Prostate gland (tissue), 2 donors: ENCODE data around the gene GJC1. TPM values are rescaled to one million over a fixed set of nuclear protein-coding genes. Genes with fewer than 3 reads are reported as not detected.

Source experiments
- DNase-seq: peaks from one replicate; pipeline ENCODE4 v3.0.0-alpha.2; 2019; ENCODE audit warnings: low spot score
- H3K27ac ChIP-seq, 2 donors: fragments of 200-600 bp; sonication (generic); 2 replicates each; pipeline ENCODE4 v1.5.1; 2017 to 2019
- H3K27me3 ChIP-seq: fragments of 200-600 bp; sonication (generic); replicated peaks from 2 replicates; pipeline ENCODE4 v1.5.1; 2019; ENCODE audit not compliant: insufficient read depth
- H3K36me3 ChIP-seq, 2 donors: fragments of 200-600 bp; sonication (generic); 1 replicate in 1 of 2; 2 replicates in 1 of 2; pipeline versions ENCODE4 v1.5.1 to v1.8.1; 2017 to 2019
- H3K4me1 ChIP-seq: fragments of 200-600 bp; sonication (generic); replicated peaks from 2 replicates; pipeline ENCODE4 v1.5.1; 2019
- H3K4me3 ChIP-seq, 2 donors: fragments of 200-600 bp; sonication (generic); 2 replicates each; pipeline ENCODE4 v1.5.1; 2017 to 2019
- H3K9me3 ChIP-seq: fragments of 200-600 bp; sonication (generic); 2 replicates; pipeline ENCODE4 v1.5.1; 2017
- CTCF ChIP-seq, 4 experiments: fragments of 200-600 bp in 2 of 4; fragments of 450-650 bp in 2 of 4; sonication (generic) in 2 of 4; IDR thresholded peaks; 1 replicate in 3 of 4; 2 replicates in 1 of 4; pipeline ENCODE4 v1.5.1; 2016 to 2019; ENCODE audit warnings: antibody characterized with exemption in 4 of 4, mild to moderate bottlenecking in 2 of 4, moderate library complexity in 2 of 4
- POLR2A ChIP-seq: fragments of 450-650 bp; IDR thresholded peaks from one replicate; pipeline ENCODE4 v1.6.1; 2016; ENCODE audit warnings: antibody characterized with exemption, mild to moderate bottlenecking
- POLR2AphosphoS5 ChIP-seq: sonication (generic); formaldehyde crosslinking; IDR thresholded peaks from one replicate; pipeline ENCODE4 v1.6.1; 2017; ENCODE audit warnings: antibody characterized with exemption
- WGBS: methylation state at CpG from one replicate; pipeline ENCODE4 v1.1.5; 2018; 5-methylcytosine and 5-hydroxymethylcytosine counted together
- intact Hi-C: fragments of 100-400 bp; cut with DNase I; formaldehyde crosslinking; loops from one replicate; pipeline ENCODE4 v1.14.2; 2022
- total RNA-seq, 2 donors: library from RNA; depleted of rRNA; stranded (reverse); fragments of >200 nt; gene quantifications; one replicate each; pipeline ENCODE4 v1.1.0, GENCODE V29; 2016

Gene GJC1
- total RNA-seq, 2 donors from 2014 or later = 5.3 to 18.3 TPM

GRCh38 chr17:44864831-44865230 lies 34.7 kb upstream of the GJC1 start:
- no peak for DNase-seq
- Histone ChIP-seq H3K9me3 (no peaks in the 10 kb centered on the region), H3K4me1 (no peaks in the 10 kb centered on the region), H3K36me3 (peaks cover 0 to 5% of the 10 kb centered on the region in 2 donors), H3K27ac (peak overlapping the region in 1 of 2 donors; percentile 30), H3K27me3 (no peaks in the 10 kb centered on the region), H3K4me3 (no peak overlapping the region)
- no peak for TF ChIP-seq POLR2A
- no peak for TF ChIP-seq POLR2AphosphoS5
- no peak for TF ChIP-seq CTCF (IDR thresholded peaks at IDR 0.05)
- intact Hi-C loops = loop anchor here (5.0 kb wide), 1 partner anchor 38 kb away; no protein-coding TSS in a partner anchor
- 66% methylated on average over 10 of the region's 10 CpGs for WGBS

DNA sequence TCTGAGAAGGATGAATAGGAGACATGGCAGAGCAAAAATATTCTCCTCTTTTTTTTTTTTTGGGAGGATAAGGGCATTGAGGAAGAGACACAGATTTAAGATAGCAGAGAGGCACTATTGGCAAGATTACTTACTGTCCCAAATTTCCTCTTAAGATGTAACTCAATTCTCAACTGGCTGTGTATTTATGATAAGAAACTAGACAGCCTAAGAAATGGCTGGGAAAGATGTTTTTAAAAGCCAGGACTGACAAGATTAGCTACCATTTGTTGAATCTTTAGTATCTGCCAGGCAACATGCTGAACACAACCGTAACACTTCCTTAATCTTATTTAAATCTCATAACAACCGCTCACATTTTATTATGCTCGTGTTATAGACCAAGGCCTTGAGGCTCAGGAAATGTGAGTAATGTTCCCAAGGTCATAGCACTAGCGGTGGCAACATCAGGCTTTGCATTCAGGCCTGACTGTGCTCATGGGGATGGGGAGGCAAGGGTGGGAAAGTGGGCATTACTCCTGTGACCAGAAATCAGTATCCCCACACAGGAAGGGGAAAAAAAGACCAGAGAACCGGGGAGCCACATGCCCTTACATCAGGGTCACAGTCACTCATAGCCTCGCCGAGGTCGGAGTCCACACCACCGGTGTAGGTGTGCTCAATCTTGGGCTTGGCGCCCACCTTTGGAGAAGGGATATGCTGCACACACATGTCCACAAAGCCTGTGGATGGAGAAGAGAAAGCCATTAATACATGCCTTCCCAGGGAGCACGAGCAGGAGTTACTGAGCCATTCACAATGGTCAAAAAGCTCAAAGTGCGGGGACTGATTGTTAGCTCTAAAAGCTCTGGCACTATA lies 33.2 kb upstream of the GJC1 start:
- WGBS = 81% methylated on average over 12 of the region's 12 CpGs
- no peak for DNase-seq
- Histone ChIP-seq H3K9me3 (no peaks in the 10 kb centered on the region), H3K36me3 (peaks cover 1 to 5% of the 10 kb centered on the region in 2 donors), H3K27ac (no peak overlapping the region), H3K4me1 (no peaks in the 10 kb centered on the region), H3K27me3 (no peaks in the 10 kb centered on the region), H3K4me3 (no peak overlapping the region)
- TF ChIP-seq POLR2AphosphoS5 (no peak), POLR2A (no peak), CTCF (IDR thresholded peaks at IDR 0.05) (no peak)
- intact Hi-C loops = no loop called here

DNA sequence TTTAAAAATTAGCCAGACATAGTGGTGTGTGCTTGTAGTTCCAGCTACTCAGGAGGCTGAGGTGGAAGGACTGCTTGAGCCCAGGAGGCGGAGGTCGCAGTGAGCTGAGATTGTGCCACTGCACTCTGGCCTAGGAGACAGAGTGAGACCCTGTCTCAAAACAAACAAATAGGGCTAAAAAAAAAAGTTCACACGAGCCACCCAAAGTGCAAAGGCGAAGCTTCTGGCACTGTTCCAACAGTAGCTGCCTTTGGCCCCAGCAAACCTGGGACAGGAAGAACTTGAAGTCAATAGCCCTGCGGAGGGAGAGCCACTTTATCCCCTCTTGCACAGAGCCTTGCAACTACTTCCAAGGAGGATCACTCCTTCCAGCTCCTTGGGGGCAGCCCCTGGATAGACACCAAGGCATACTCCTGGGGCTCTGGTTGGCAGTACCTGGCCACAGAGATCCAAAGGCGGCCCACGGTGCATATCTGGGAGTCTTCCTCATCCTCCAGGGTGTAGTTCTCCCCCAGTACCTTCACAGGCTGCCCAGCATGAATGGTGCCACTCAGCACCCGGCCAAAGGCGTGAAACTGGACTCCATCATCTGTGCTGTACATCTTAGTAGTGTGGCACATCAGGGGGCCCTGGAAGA lies 32.3 kb upstream of the GJC1 start:
- Histone ChIP-seq H3K4me3 (no peak overlapping the region), H3K4me1 (no peaks in the 10 kb centered on the region), H3K27me3 (no peaks in the 10 kb centered on the region), H3K36me3 (peaks cover 5 to 8% of the 10 kb centered on the region in 2 donors), H3K27ac (no peak overlapping the region), H3K9me3 (no peaks in the 10 kb centered on the region)
- TF ChIP-seq POLR2A (no peak), CTCF (IDR thresholded peaks at IDR 0.05) (no peak), POLR2AphosphoS5 (no peak)
- no peak for DNase-seq
- WGBS = 85% methylated on average over 9 of the region's 9 CpGs
- intact Hi-C loops = no loop called here

GRCh38 chr17:44859701-44860100 lies 29.6 kb upstream of the GJC1 start:
- no peak for DNase-seq
- no peaks in the 10 kb centered on the region for H3K9me3 ChIP-seq
- intact Hi-C loops = no loop called here
- H3K27me3 ChIP-seq = no peaks in the 10 kb centered on the region
- peaks cover 9 to 12% of the 10 kb centered on the region in 2 donors for H3K36me3 ChIP-seq
- no peak for TF ChIP-seq POLR2AphosphoS5
- TF ChIP-seq POLR2A = no peak
- no peak for TF ChIP-seq CTCF (IDR thresholded peaks at IDR 0.05)
- H3K4me1 ChIP-seq = no peaks in the 10 kb centered on the region
- no peak overlapping the region for H3K4me3 ChIP-seq
- H3K27ac ChIP-seq = no peak overlapping the region
- 88% methylated on average over 5 of the region's 5 CpGs for WGBS
